Mesendoderm (in vitro differentiated cells): ENCODE data around the gene MCM3AP.

Experiments
- DNase-seq: peaks from one replicate; pipeline ENCODE4 v3.0.0; 2013
- H2AK5ac ChIP-seq: 2 replicates; pipeline ENCODE4 v1.6.1; 2013; ENCODE audit warnings: low read length, inconsistent platforms
- H2BK120ac ChIP-seq: 2 replicates; pipeline ENCODE4 v1.6.1; 2013; ENCODE audit warnings: low read depth, mild to moderate bottlenecking, low read length, moderate library complexity, mixed read lengths
- H2BK15ac ChIP-seq: replicated peaks from 2 replicates; pipeline ENCODE4 v1.6.1; 2013; ENCODE audit warnings: low read depth, mild to moderate bottlenecking, moderate library complexity
- H2BK5ac ChIP-seq: 2 replicates; pipeline ENCODE4 v1.6.1; 2013; ENCODE audit warnings: low read length, inconsistent platforms
- H3K18ac ChIP-seq: 2 replicates; pipeline ENCODE4 v1.6.1; 2013; ENCODE audit warnings: mild to moderate bottlenecking, low read length, mixed read lengths
- H3K23ac ChIP-seq: one replicate; pipeline ENCODE4 v1.6.1; 2013; ENCODE audit warnings: low read length
- H3K27ac ChIP-seq: 2 replicates; pipeline ENCODE4 v1.5.1; 2013; ENCODE audit warnings: low read depth, mild to moderate bottlenecking, inconsistent platforms, low read length, moderate library complexity
- H3K27me3 ChIP-seq: 2 replicates; pipeline ENCODE4 v1.6.1; 2013; ENCODE audit warnings: low read length, control low read depth, mild to moderate bottlenecking, inconsistent platforms; ENCODE audit not compliant: insufficient read depth, poor library complexity
- H3K36me3 ChIP-seq: 2 replicates; pipeline ENCODE4 v1.6.1; 2013; ENCODE audit warnings: low read length, inconsistent platforms; ENCODE audit not compliant: control insufficient read depth, insufficient read depth
- H3K4ac ChIP-seq: one replicate; pipeline ENCODE4 v1.6.1; 2013; ENCODE audit warnings: low read depth, mild to moderate bottlenecking, low read length, moderate library complexity
- H3K4me1 ChIP-seq: 2 replicates; pipeline ENCODE4 v1.6.1; 2013; ENCODE audit warnings: low read depth, low read length, inconsistent platforms; ENCODE audit not compliant: control insufficient read depth
- H3K4me2 ChIP-seq: 2 replicates; pipeline ENCODE4 v1.6.1; 2013; ENCODE audit warnings: low read length
- H3K4me3 ChIP-seq: 2 replicates; pipeline ENCODE4 v1.5.1; 2013; ENCODE audit warnings: mild to moderate bottlenecking, low read length
- H3K56ac ChIP-seq: one replicate; pipeline ENCODE4 v1.6.1; 2013; ENCODE audit warnings: low read length
- H3K79me1 ChIP-seq: 2 replicates; pipeline ENCODE4 v1.6.1; 2013; ENCODE audit warnings: low read length, inconsistent platforms
- H3K79me2 ChIP-seq: 2 replicates; pipeline ENCODE4 v1.6.1; 2013; ENCODE audit warnings: mild to moderate bottlenecking, low read length; ENCODE audit not compliant: control insufficient read depth, insufficient read depth
- H3K9ac ChIP-seq: 2 replicates; pipeline ENCODE4 v1.6.1; 2013; ENCODE audit warnings: low read length, inconsistent platforms
- H4K5ac ChIP-seq: one replicate; pipeline ENCODE4 v1.6.1; 2013; ENCODE audit warnings: low read length
- H4K8ac ChIP-seq: one replicate; pipeline ENCODE4 v1.6.1; 2013; ENCODE audit warnings: low read depth, mild to moderate bottlenecking, control low read depth, low read length, moderate library complexity
- WGBS: extraction: QIAGEN DNeasy Blood & Tissue Kit; methylation state at CpG from one replicate; pipeline ENCODE4 v1.1.7; 2013; ENCODE audit warnings: low lambda C conversion rate, missing lambda C conversion rate; ENCODE audit not compliant: insufficient coverage; ENCODE audit errors: extremely low coverage; 5-methylcytosine and 5-hydroxymethylcytosine counted together

The MCM3AP gene

DNA sequence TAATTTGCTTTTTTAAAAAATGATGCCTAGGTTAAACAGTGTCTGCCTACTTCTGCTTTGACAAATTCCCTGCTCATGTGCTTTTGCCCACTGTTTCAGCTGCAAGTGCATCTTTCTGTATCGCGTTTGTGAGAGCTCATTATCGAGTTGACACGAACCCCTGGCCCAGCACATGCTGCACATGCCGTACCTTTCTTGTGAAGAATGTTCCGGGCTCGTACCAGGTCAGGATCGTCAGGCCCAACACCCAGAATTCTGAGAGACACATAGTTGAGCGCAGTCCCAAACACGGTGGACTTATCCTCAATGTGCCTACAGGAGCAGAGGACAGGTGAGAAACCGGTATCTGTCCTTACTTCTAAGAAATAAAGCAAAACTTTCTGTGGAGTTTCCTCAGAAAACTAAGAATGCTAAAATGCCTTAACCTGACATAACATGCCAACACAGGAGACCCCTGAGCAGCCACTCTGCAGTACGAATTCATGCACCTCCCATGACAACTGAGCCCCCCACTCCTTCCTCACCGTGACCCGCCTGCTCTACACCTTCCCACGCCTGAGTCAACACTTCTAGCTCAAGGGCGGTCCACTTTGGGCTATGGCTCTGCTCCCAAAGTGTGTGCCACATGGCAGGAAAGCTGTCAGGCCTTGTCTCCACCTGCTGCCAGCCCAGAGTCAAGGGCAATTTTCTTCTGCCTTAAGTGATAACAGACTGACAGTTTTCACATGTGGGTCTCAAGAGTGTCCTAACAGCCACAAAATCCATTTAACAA lies 63.6 kb downstream of the MCM3AP start:
- no peak overlapping the region for H2BK5ac ChIP-seq
- H3K4me1 ChIP-seq = peaks cover 2% of the 10 kb centered on the region
- H3K36me3 ChIP-seq = peaks cover 5% of the 10 kb centered on the region
- H3K79me2 ChIP-seq = peaks cover 41% of the 10 kb centered on the region
- no CpG with 5 or more reads among the region's 16 CpGs for WGBS
- H3K23ac ChIP-seq = no peak overlapping the region
- DNase-seq = no peak
- no peak overlapping the region for H3K18ac ChIP-seq
- H4K8ac ChIP-seq = no peak overlapping the region
- H4K5ac ChIP-seq = no peak overlapping the region
- no peak overlapping the region for H2AK5ac ChIP-seq
- no peak overlapping the region for H3K4ac ChIP-seq
- no peak overlapping the region for H3K4me3 ChIP-seq
- no peak overlapping the region for H2BK120ac ChIP-seq
- no peak overlapping the region for H3K27ac ChIP-seq
- no peak overlapping the region for H2BK15ac ChIP-seq
- H3K56ac ChIP-seq = no peak overlapping the region
- no peak overlapping the region for H3K9ac ChIP-seq
- no peaks in the 10 kb centered on the region for H3K27me3 ChIP-seq
- peaks cover 42% of the 10 kb centered on the region for H3K79me1 ChIP-seq
- no peak overlapping the region for H3K4me2 ChIP-seq

GRCh38 chr21:46220847-46221246 lies 64.6 kb downstream of the MCM3AP start:
- no CpG with 5 or more reads among the region's 8 CpGs for WGBS

DNA sequence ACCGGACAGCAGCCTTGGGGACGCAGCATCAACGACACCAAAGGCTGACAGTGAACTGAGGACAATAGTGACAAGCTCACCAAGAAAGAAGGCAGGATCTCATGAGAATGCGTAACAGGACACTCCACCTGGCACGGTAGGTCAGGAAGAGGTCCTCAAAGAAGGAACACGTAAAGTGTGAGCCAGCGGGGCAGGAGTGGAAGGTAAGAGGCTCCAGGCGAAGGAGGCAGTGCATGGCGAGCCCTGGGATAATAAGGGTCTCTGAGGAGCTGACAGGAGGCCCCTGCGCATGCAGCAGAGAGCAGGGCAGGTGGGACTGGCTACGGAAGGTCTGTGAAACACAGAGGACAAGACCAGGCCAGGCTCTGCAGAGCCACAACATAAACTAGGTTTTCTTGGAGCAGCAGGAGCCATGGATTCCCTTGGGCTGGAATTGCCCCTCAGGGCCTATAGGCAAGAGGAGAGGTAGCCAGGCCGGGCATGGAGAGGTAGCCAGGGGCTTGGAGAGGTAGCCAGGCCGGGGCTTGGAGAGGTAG lies 65.1 kb downstream of the MCM3AP start:
- Histone ChIP-seq H3K9ac (no peak overlapping the region), H3K18ac (no peak overlapping the region), H2BK5ac (no peak overlapping the region), H3K23ac (no peak overlapping the region), H3K27me3 (no peaks in the 10 kb centered on the region), H3K4me3 (no peak overlapping the region), H4K5ac (no peak overlapping the region), H3K79me2 (peaks cover 30% of the 10 kb centered on the region), H2AK5ac (no peak overlapping the region), H3K4ac (no peak overlapping the region), H3K4me1 (no peaks in the 10 kb centered on the region), H3K4me2 (no peak overlapping the region), H3K36me3 (peaks cover 5% of the 10 kb centered on the region), H4K8ac (no peak overlapping the region), H3K27ac (no peak overlapping the region), H3K56ac (no peak overlapping the region), H2BK120ac (no peak overlapping the region), H2BK15ac (no peak overlapping the region), H3K79me1 (peaks cover 40% of the 10 kb centered on the region)
- DNase-seq = no peak
- no CpG with 5 or more reads among the region's 13 CpGs for WGBS

More at GRCh38 chr21:46220847-46221246, 64.6 kb downstream of the MCM3AP start:
- H3K23ac ChIP-seq = no peak overlapping the region
- no peaks in the 10 kb centered on the region for H3K4me1 ChIP-seq
- H2AK5ac ChIP-seq = no peak overlapping the region
- H3K4me3 ChIP-seq = no peak overlapping the region
- H3K27me3 ChIP-seq = no peaks in the 10 kb centered on the region
- no peak overlapping the region for H4K8ac ChIP-seq
- no peak for DNase-seq
- no peak overlapping the region for H3K56ac ChIP-seq
- no peak overlapping the region for H4K5ac ChIP-seq
- H3K36me3 ChIP-seq = peaks cover 5% of the 10 kb centered on the region
- no peak overlapping the region for H2BK5ac ChIP-seq
- no peak overlapping the region for H3K4me2 ChIP-seq
- H3K18ac ChIP-seq = no peak overlapping the region
- peaks cover 40% of the 10 kb centered on the region for H3K79me1 ChIP-seq
- no peak overlapping the region for H3K27ac ChIP-seq
- no peak overlapping the region for H3K4ac ChIP-seq
- H3K9ac ChIP-seq = no peak overlapping the region
- H2BK120ac ChIP-seq = no peak overlapping the region
- peaks cover 33% of the 10 kb centered on the region for H3K79me2 ChIP-seq
- no peak overlapping the region for H2BK15ac ChIP-seq

DNA sequence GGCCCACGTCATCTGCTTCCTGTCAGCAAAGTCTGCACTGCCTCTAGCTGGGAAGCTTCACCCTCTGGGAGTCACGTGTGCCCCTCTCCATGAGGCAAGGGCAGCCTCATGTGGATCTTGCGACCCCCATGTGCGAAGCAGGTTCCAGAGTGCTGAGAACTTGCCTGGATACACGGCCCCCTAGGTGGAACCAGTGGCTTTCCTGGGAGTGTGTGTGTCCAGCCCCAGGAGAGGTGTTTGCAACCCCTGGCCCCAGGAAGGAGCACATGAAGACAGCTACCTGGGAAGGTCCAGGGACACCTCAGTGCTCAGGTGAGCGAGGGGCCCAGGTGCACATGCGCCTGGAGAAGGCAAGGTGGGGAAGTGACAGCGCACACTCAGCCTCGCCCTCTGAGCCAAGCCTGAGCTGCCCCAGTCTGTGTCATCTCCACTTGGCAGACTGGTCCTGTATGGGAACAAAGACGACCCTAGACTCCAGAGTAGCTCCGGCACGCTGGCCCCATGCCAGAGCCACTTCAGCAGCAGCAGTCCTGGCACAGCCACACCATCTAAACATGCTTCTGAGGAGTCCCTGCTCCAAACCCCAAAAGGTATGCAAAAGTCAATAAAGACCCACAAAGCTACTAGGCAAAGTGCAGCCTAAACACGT lies 65.7 kb downstream of the MCM3AP start:
- no peak overlapping the region for H2BK120ac ChIP-seq
- peaks cover 40% of the 10 kb centered on the region for H3K79me1 ChIP-seq
- no CpG with 5 or more reads among the region's 13 CpGs for WGBS
- no peak overlapping the region for H2BK15ac ChIP-seq
- H3K27me3 ChIP-seq = no peaks in the 10 kb centered on the region
- no peaks in the 10 kb centered on the region for H3K4me1 ChIP-seq
- H3K56ac ChIP-seq = no peak overlapping the region
- no peak overlapping the region for H2BK5ac ChIP-seq
- no peak overlapping the region for H3K4me2 ChIP-seq
- peaks cover 30% of the 10 kb centered on the region for H3K79me2 ChIP-seq
- H3K4ac ChIP-seq = no peak overlapping the region
- no peak overlapping the region for H3K27ac ChIP-seq
- H3K18ac ChIP-seq = no peak overlapping the region
- H3K23ac ChIP-seq = no peak overlapping the region
- H3K36me3 ChIP-seq = peaks cover 5% of the 10 kb centered on the region
- no peak overlapping the region for H3K4me3 ChIP-seq
- no peak overlapping the region for H3K9ac ChIP-seq
- H4K5ac ChIP-seq = no peak overlapping the region
- DNase-seq = no peak
- no peak overlapping the region for H4K8ac ChIP-seq
- H2AK5ac ChIP-seq = no peak overlapping the region

DNA sequence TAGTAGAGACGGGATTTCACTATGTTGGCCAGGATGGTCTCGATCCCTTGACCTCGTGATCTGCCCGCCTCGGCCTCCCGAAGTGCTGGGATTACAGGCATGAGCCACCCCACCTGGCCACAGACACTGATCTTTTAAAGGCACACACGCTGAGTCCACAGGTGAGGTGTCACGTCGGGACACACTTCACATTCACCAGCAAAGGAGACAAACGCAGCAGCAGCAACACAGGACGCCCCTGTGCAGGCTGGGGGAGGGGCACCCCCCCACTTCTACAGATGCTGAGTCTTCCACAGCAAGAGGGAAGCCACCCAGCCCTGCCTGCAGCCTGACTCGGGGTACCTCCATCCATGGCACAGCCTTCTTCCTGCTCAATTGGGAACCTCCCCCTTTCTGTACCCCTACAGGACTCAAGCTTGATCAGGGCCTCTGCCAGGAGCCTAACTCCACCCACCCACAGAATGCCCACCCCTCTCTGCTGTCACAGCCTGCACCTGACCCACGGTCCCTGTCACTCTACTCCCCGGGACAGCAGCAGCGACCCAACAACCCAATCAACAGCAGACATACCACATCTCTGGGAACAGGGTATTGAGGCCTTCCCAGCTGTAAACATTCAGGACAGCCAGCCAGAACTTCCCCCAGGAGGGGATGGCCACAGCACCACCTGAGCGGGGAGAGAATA lies 66.4 kb downstream of the MCM3AP start:
- peaks cover 42% of the 10 kb centered on the region for H3K79me1 ChIP-seq
- no CpG with 5 or more reads among the region's 16 CpGs for WGBS
- peaks cover 5% of the 10 kb centered on the region for H3K36me3 ChIP-seq
- H3K56ac ChIP-seq = no peak overlapping the region
- H2BK5ac ChIP-seq = no peak overlapping the region
- H3K4ac ChIP-seq = no peak overlapping the region
- no peak overlapping the region for H3K27ac ChIP-seq
- H3K4me1 ChIP-seq = no peaks in the 10 kb centered on the region
- no peak overlapping the region for H3K18ac ChIP-seq
- H4K5ac ChIP-seq = no peak overlapping the region
- DNase-seq = no peak
- H3K23ac ChIP-seq = no peak overlapping the region
- no peak overlapping the region for H2BK15ac ChIP-seq
- H3K9ac ChIP-seq = no peak overlapping the region
- H3K27me3 ChIP-seq = no peaks in the 10 kb centered on the region
- H3K79me2 ChIP-seq = peaks cover 25% of the 10 kb centered on the region
- H4K8ac ChIP-seq = no peak overlapping the region
- H3K4me2 ChIP-seq = no peak overlapping the region
- no peak overlapping the region for H3K4me3 ChIP-seq
- H2BK120ac ChIP-seq = no peak overlapping the region
- no peak overlapping the region for H2AK5ac ChIP-seq
